Measurements from ENCODE around the gene CENPU. TPM values are rescaled to one million over a fixed set of nuclear protein-coding genes. Genes with fewer than 3 reads are reported as not detected.
A peak's percentile ranks its signal among the peaks of the same experiment; 100 is the strongest.

Gene CENPU
- total and polyA plus RNA-seq, 2 of the 13 experiments (the other 11 are each of a cell fraction or from before 2014, with no cell fraction given) = 11.7 to 35.8 TPM

GRCh38 chr4:184776821-184777220 is 42.9 kb upstream of the CENPU start (continued):
- TF ChIP-seq PAXIP1 (CRISPR knock-in tag; conservative IDR thresholded peaks at IDR 0.05) = peak; percentile 56
- TF ChIP-seq TBX3 (IDR thresholded peaks at IDR 0.05; ENCODE audit: borderline replicate concordance) = peak; percentile 45; the same call in 1 of the 2 replicates
- peak in 1 of 2 experiments; percentile 52; a peak in 2 of 4 replicates for TF ChIP-seq ATF4 (CRISPR knock-in tag; IDR thresholded peaks at IDR 0.05)
- no peak; the same call in 1 of the 2 replicates for TF ChIP-seq SALL1 (CRISPR knock-in tag; IDR thresholded peaks at IDR 0.05)
- no peak for TF ChIP-seq MLXIP (CRISPR knock-in tag; IDR thresholded peaks at IDR 0.05; ENCODE audit: borderline replicate concordance)
- peak; percentile 50 for TF ChIP-seq RARA (CRISPR knock-in tag; IDR thresholded peaks at IDR 0.05)
- 0 out of 2 replicates have a peak, but pooled peaks have one; percentile 20 for TF ChIP-seq AHDC1 (CRISPR knock-in tag; IDR thresholded peaks at IDR 0.05; ENCODE audit: borderline replicate concordance)
- TF ChIP-seq MAFK (conservative IDR thresholded peaks at IDR 0.05 in 1 of 2, IDR thresholded peaks at IDR 0.05 in 1 of 2; ENCODE audit: low read length in 2 of 2) = peak in 1 of 2 experiments; percentile 51; a peak in 3 of 4 replicates
- no peak for TF ChIP-seq PREB (CRISPR knock-in tag; IDR thresholded peaks at IDR 0.05)
- peak; percentile 45; the same call in 1 of the 2 replicates for TF ChIP-seq FOXJ3 (CRISPR knock-in tag; IDR thresholded peaks at IDR 0.05; ENCODE audit: borderline replicate concordance)
- TF ChIP-seq HHEX (CRISPR knock-in tag; IDR thresholded peaks at IDR 0.05) = peak; percentile 90
